OCI-LY1 (cell line): ENCODE data around the gene ST14.

Experiments used
- CTCF ChIP-seq: fragments of 200-600 bp; sonication (generic), shearing (Covaris generic); IDR thresholded peaks from 2 replicates; pipeline ENCODE4 v1.5.1; 2017; ENCODE audit warnings: mild to moderate bottlenecking, antibody characterized with exemption, low read length, moderate library complexity, mixed read lengths
- EZH2 ChIP-seq: fragments of 200-600 bp; sonication (generic), shearing (Covaris generic); IDR thresholded peaks from 2 replicates; pipeline ENCODE4 v1.8.0; 2017; ENCODE audit warnings: borderline replicate concordance, mixed run types, mild to moderate bottlenecking, antibody characterized with exemption, low read length, moderate library complexity, mixed read lengths

GRCh38 chr11:130148796-130149326, 10.7 kb upstream of the ST14 start:
- TF ChIP-seq CTCF: no peak
- TF ChIP-seq EZH2: no peak
